GM18520 (cell line): Measurements from ENCODE around the gene CD34.

ENCODE experiments used
- ATAC-seq: cut with Tn5 transposase; IDR thresholded peaks from one replicate; pipeline ENCODE4 v1.9.1; 2021; ENCODE audit not compliant: unreplicated experiment

Gene CD34

DNA sequence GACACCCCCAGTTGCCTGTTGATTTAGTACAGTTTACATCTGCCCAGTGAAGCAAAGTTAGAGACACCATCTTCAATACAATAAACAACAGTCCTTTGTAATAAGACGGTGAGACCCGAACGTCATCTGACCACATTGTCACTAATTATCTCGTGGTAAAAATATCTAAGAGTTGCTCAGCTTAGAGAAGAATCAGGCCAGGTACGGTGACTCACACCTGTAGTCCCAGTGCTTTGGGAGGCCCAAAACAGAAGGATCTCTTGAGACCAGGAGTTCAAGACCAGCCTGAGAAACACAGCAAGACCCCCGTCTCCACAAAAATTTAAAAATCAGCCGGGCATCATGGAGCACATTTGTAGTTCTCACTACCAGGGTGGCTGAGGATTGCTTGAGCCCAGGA lies 53.5 kb downstream of the CD34 start:
- no peak for ATAC-seq

DNA sequence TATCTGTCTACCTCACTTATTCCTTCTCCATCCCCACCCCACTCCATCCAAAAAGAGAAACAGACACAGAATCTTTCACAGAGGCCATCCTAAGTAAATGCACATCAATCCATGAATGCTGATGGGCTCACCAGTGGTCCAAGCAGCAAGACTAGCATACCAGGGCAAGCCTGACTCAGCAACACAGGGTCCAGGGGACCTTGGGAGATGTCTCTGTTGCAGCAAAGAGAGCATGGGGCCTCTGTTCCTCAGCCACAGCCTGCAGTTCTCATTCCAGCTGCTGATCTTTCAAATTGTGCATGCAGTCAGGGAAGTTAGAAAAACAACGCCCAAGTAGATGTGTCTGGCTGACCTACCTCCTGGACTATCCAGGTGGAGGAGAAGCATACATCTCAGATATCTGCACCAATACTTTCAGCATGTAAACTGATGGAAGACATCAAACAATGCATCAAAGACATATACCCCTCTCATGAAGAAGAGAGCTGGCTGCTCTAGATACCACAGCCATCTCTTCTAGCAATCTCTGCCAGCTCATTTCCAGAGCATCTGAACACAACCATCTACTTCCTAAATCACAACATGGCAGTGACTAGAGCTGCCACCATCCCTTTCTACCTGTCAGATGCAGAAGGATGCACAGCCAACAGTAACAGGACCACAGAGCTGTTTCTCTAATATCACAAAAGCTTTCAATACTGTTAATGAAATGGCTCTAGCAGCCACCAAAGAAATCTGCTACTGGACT lies 54.5 kb downstream of the CD34 start:
- no peak for ATAC-seq

DNA sequence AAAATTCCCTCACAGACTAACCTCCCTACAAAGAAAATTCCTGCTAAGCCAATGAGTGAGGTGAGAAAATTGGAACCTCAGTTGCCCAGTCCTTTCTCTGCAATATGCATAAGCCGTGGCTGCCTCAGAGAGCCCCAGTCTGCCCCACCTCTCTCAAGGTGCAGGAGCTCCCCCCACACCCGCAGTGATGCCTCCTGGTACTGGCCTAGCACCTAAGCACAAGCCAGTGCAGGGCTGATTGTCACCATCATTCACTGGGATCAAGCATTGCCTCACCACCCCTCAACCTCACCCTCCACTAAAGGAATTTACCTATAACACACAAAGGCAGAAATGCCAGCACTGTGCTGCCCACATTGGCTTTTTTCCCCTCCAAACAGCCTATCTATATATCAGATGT lies 56.9 kb downstream of the CD34 start:
- no peak for ATAC-seq

DNA sequence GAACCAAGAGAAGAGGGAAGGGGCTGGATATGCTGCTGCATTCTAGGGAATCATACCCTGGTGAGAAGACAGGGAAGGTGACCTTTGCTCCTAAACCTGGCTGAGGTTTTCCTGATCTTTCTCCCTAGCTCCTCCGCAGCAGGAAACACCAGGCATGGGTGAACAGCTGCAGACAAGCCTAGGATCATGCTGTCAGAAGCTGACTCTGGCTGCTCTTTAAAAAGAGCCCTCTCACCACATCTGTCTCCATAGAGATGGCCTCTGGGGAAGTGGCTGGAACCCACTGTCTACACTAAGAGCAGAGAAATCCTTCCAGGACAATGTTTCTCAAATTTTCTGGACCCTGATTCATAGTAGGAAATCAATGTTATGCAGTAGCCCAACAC lies 57.6 kb downstream of the CD34 start:
- no peak for ATAC-seq

DNA sequence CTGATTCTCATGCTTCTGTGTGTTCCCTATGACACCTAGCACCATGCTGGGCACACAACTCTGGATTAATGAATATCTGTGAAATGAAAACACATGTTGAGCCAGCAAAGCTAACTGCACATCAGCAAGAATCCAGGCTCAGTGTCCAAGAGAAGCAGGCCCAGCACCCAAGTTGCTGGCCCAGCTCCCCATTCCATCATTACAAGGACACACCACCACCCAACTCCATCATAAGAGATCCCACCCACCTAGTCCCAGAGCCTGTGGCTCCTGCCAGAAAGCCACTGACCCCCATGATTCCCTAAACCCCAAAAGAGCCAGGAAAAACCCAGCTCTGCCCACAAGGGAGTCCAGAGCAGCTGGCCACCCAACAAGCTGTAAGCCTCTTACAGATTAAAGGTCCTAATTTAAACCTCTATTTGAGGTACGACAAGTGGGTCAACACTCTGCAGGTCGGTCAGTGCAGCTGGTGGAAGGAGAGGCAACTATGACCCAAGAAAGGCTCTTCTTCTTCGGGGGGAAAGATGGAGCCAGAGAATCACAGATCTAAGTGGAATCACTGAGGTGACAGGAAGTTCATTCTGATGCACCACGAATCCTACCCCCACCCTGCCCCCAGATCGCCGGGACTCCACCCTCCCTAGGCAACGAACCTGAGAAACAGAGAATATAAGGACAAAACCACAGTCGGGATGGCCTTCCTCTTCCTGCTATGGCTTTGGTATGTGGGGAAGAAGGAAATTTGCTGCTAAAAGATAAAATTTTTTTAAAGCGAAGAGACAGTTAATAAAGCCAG lies 58.2 kb downstream of the CD34 start:
- ATAC-seq = no peak

DNA sequence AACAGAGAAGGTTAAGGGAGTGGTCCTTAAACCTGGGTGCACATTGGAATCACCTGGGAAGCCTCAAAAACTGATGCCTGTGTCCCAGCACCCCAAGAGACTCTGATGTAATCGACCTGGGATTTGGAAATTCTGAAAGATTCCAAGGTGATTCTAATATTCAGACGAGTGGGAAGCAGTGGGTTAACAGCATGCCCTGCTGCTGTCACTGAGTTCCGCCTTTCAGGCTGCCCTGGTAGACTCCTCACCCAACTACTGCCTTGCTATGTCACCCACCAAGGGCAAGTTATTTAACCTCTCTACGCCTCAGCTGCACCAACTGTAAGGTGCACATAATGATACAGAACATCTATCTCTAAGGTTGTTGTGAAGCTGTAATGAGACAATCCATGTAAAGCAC lies 59.2 kb downstream of the CD34 start:
- no peak for ATAC-seq

DNA sequence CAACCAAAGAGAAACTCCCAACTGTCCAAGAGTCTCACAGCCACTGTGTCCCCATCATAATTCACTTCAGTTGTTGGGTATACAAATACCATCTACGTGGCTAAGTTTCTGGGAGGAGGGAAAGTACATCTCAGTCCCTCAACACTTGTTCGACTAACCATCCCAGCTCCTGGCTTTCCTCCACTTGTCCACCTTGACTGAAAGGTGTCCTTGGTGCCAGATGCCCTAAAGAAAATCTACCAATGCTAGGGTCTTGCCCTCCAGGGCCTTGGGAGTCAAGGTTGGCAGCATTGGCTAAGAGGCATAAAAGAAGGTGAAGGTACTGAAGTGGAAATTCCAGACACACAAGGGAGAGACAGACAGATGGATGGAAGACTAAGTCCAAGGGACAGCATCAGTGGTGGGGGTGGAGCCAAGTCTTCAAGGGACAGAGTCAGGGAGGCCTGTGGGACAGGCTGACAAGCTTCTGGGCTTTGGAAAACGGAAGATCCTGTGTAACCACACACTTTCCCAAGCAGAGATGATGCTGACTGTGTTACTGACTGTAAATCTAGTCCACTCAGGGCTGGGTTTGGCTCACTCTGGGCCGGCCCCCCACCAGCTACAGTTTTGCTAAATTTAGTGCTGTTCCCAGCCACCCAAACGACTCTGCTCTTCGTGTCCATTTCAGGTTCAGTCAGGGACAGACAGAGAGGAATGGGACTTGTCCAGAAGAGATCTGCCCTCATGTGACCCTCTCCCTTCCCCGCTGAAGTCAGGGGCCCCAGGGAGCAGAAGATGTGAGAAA lies 60.1 kb downstream of the CD34 start:
- ATAC-seq = no peak

DNA sequence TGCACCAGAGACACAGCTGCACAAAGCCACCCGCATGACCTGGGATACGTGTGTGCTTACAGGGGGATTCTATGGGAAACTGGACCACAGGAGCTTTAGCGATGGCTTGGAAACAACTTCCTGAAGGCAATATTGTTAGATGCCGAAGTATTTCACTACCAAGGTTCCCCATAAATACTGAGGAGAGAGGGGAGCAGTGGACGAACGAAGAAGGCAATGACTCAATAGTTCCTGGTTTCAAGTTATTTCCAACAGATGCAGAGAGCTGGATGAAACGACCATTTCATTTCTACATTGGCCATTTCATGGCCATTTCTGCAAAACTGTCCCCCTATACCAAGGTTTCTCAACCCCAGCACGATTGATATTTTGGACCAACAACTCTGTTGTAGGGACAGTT lies 61.3 kb downstream of the CD34 start:
- no peak for ATAC-seq

DNA sequence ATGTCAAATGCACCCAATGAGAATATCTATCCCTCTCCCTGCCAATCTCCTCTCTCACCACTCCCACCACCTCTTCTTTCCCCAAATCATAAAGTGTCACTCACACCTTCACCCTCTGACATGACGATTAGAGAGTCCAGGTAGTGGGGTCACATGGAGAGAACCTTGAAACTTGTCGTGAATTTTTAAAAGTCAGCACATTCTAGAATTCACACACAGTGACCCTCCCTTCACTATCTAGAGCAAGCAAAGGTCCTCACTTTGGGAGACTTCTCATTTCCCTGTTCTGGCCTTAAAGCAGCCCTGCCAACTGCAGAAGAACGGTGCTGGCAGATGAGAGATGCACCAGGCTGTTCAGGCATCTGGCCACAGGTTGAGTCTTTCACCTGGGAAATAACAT lies 61.9 kb downstream of the CD34 start:
- ATAC-seq = no peak

DNA sequence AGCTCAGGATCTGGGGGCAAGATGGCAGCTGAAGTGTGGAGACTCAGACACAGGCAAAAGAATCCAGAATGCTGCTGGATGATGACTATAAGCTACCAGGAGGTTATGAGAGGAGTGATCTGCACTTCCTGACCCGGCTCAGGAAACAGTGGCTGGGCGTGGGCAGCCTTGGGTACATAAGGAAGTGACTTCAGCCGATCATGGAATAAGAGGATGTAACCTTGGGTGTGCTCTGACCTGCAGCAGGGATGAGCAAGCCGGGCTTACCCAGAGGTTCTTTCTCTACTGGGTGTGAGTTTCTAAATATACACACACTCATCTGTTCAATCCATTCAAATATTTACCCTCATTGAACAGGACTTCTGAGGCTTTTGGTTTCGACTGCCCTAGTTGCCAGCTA lies 62.7 kb downstream of the CD34 start:
- ATAC-seq = peak; percentile 69

DNA sequence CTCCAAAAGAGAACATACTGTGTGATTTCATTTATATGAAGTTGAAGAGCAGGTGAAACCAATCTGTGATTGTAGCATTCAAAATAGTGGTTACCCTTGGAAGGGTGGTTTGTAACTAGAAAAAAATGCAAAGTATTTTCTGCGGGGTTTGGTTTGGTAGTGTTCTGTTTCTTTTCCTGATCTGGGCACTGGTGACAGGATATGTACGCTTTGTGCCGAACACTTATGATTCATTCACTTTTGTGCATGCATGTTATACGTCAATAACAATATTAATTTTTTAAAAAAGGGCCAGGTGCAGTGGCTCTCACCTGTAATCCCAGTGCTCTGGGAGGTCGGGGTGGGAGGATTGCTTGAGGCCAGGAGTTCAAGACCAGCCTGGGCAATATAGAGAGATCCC lies 63.8 kb downstream of the CD34 start:
- ATAC-seq = no peak

DNA sequence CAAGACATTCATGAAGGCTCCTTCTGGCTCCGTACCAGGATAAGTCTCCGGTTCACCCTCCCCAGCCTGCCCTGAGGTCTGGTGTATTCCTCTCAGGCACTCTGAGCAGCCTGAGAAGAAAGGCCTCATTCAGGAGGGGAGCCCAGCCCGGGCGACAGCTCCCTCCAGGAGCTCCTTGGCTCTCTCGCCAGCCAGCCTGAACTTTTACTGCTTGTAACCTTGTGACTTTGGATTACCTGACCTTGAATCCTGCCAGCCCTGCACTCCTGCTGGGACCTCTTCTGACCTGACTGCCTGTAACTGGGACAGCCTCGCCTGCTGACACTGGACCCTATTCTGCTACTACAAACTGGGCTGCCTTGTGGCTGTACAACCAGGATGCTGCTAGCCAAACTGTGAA lies 65.8 kb downstream of the CD34 start:
- ATAC-seq = no peak

DNA sequence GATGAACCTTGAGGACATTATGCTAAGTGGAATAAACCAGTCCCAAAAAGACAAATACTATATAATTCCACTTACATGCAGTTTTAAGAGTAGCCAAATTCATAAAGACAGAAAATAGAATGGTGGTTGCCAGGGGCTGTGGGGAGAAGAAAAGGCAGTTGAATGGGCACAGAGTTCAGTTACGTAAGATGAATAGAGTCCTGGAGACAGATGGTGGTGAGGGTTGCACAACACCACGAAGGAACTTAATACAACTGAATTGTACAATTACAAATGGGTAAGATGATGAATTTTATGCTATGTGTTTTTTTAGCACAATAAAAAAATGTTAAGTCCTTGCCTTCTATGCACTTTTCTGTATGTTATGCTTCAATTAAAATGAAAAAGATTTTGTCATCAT lies 66.6 kb downstream of the CD34 start:
- no peak for ATAC-seq

DNA sequence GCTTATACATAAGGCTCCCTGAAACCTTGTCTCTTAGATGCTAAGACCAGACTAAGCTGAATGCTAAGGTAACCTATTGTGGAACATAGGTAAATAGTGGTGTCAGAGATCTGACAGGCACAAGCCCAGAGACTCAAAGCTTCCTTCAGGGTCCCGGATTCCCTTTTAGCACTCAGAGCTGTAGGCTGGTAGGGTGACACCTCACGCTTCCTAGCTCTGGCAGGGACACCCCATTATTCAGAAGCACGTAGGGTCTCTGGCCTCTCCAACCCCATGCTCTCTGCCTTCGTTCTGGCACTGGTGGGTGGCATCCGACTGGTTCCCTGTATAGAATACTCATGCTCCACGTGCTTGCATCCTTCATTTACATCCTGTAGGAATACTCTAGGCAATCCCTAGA lies 68.4 kb downstream of the CD34 start:
- no peak for ATAC-seq

DNA sequence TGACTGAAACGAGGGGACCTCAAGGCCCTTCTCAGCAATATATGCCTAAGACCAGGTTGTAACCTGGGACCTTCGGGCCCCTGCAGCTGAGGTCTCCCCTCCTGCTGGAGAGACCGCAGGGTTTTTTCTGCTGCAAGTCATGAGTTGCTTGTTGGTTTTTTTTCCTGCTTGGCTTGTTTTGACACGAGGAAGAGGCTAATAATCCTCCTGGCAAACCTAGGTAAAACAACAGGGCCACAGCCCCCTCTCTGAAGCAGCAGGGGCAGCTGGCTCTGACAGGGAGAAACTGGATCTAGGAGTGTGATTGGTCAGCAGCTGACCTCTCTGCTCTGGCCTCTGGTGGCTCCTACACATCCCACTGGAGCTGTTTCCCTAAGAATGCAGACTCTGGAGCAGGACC lies 69.0 kb downstream of the CD34 start:
- ATAC-seq = no peak

DNA sequence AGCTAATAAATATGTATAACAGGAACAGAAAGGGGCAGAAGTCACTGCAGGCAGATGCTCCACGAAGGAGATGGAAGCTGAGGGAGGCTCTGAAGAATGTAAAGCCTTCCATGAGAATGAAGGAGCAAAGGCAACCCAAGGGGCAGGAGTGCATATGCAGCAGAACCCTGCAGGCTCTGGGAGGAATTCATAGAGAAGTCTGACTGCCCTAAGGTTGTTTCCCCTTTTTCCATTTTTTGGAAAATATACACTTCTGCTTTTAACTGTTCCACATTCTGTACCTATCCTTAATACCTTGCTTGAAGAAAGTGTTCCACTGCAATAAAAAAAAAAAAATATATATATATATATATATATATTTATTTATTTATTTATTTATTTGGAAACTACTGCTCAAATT lies 69.6 kb downstream of the CD34 start:
- ATAC-seq = no peak

DNA sequence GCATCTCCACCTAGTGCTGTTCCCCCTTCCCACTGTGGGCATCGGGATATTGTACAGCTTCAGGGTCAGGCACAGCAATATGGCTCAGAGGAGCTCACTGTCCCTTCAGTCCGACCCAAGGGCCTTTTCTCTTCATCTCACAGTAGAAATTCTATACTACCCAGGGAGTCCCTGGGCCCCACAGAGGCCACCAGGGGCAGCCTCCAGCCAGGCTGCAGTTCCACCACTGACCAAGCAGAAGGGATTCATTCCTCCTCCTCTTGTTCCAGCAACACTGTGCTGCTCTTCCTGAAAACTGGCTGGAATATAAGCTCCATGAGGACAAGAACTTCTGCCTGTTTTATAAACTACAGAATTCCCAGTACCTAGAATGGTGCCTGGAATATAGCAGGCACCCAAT lies 70.5 kb downstream of the CD34 start:
- no peak for ATAC-seq

DNA sequence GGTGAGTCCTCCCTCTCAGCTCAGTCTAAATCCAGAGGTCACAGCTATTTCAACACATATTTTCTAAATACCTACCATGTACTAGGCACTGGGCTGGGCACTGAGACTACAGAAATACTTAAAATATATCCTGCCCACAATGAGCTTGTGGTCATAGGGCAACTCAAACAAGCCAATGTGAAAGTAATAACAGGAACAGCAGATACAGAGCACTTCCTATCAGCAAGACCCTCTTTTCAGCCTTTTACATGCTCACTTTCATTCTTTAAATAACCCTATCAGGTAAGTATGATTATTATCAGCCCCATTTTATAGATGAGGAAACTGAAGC lies 71.9 kb downstream of the CD34 start:
- no peak for ATAC-seq

DNA sequence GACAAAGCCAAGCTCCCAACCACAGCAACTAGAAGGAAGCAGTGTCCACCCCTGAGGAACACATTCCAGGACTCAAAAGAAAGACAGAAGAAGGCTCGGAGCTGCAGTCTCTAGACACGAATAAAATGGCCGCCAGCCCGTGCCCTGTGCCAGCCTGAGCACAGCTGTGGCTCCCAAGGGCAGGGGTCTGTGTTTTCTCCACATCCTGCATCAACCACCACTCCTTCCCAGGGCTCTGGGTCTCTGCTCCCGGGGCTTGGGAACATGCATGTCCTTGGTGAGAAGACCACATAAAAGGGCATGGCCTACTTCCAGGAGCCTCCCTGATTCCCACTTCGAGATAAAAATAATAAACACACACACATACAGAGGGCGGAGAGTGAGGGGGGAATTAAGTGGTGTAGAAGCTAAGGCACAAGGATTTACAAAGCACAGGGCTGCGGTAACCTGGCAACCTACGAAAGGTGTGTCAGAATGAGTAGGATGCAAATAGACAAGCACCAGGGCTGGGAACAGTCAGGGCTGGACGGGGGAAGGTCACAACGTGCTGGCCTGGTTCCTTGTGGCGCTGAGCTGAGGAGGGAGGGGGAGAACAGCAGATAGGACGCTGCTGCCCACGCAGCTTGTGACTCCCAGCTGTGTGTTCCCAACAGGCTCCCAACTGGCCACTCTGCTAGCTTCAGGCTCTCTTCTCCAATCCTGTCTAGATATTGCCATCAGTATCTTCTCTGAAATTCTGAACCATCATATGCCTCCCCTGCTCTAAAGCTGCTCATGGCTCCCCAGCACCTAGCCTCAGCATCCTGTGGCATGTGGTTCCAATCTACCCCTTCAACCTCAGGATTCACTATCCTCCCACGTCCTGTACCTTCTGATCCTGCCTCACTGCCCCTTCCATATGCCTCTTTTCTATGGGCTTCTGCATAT lies 72.5 kb downstream of the CD34 start:
- no peak for ATAC-seq

DNA sequence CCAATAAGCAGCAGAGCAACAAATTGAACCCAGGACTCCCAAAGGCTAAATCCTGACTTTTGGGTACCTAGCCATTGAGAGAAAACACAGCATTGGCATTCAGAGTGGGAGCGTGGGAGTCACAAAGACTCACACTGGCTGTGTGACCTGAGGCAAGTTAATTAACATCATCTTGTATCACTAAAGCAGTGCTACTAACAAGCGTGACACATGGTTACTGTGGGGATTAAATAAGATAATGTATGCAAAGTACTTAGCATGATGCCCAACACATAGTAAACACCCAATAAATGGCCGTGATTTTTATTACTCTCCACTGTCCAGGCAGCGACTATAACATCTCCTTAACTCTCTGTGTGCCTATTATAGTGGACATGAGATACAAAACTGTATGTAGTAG lies 73.3 kb downstream of the CD34 start:
- ATAC-seq = no peak
